ENCODE data around the gene ACOX3. TPM values are rescaled to one million over a fixed set of nuclear protein-coding genes. Genes with fewer than 3 reads are reported as not detected.
"Not testable (repeated sequence)": the region's sequence is repeated elsewhere in the genome, so short reads cannot be mapped to it uniquely, and the experiment has no call there.

ACOX3 gene
- polyA plus RNA-seq, 4 donors = 15.4 to 19.2 (median 16.5) TPM

GRCh38 chr4:8391071-8391470 lies 49.5 kb downstream of the ACOX3 start:
- no peak for DNase-seq (ENCODE audit: low read depth in 4 of 4, low spot score in 2 of 4)

GRCh38 chr4:8390577-8390976 lies 49.9 kb downstream of the ACOX3 start:
- DNase-seq (ENCODE audit: low read depth in 4 of 4, low spot score in 2 of 4) = no peak

- DNase-seq (ENCODE audit: low read depth in 4 of 4, low spot score in 2 of 4) = no peak
These were observed 52.0 kb downstream of the ACOX3 start for GRCh38 chr4:8388528-8388870.

GRCh38 chr4:8387615-8388527 lies 52.7 kb downstream of the ACOX3 start:
- DNase-seq (ENCODE audit: low read depth in 4 of 4, low spot score in 2 of 4) = no peak

GRCh38 chr4:8387194-8387593 lies 53.3 kb downstream of the ACOX3 start:
- no peak for DNase-seq (ENCODE audit: low read depth in 4 of 4, low spot score in 2 of 4)

GRCh38 chr4:8386731-8387130 lies 53.8 kb downstream of the ACOX3 start:
- DNase-seq (ENCODE audit: low read depth in 4 of 4, low spot score in 2 of 4) = no peak

GRCh38 chr4:8386131-8386530 lies 54.4 kb downstream of the ACOX3 start:
- DNase-seq (ENCODE audit: low read depth in 4 of 4, low spot score in 2 of 4) = not testable (repeated sequence)

- no peak for DNase-seq (ENCODE audit: low read depth in 4 of 4, low spot score in 2 of 4)
These were observed 54.9 kb downstream of the ACOX3 start for GRCh38 chr4:8385611-8386010.

- no peak for DNase-seq (ENCODE audit: low read depth in 4 of 4, low spot score in 2 of 4)
These were observed 55.4 kb downstream of the ACOX3 start for GRCh38 chr4:8385106-8385505.

- no peak for DNase-seq (ENCODE audit: low read depth in 4 of 4, low spot score in 2 of 4)
These were observed 56.0 kb downstream of the ACOX3 start for GRCh38 chr4:8384397-8385060.

GRCh38 chr4:8383451-8384160 lies 56.9 kb downstream of the ACOX3 start:
- DNase-seq (ENCODE audit: low read depth in 4 of 4, low spot score in 2 of 4) = no peak

- no peak for DNase-seq (ENCODE audit: low read depth in 4 of 4, low spot score in 2 of 4)
These were observed 57.5 kb downstream of the ACOX3 start for GRCh38 chr4:8383016-8383415.

- no peak for DNase-seq (ENCODE audit: low read depth in 4 of 4, low spot score in 2 of 4)
These were observed 58.5 kb downstream of the ACOX3 start for GRCh38 chr4:8381814-8382581.

- no peak for DNase-seq (ENCODE audit: low read depth in 4 of 4, low spot score in 2 of 4)
These were observed 59.8 kb downstream of the ACOX3 start for GRCh38 chr4:8380511-8381415.

GRCh38 chr4:8379771-8380170 lies 60.8 kb downstream of the ACOX3 start:
- no peak for DNase-seq (ENCODE audit: low read depth in 4 of 4, low spot score in 2 of 4)

- DNase-seq (ENCODE audit: low read depth in 4 of 4, low spot score in 2 of 4) = no peak
These were observed 61.2 kb downstream of the ACOX3 start for GRCh38 chr4:8379281-8379680.

- DNase-seq (ENCODE audit: low read depth in 4 of 4, low spot score in 2 of 4) = no peak
These were observed 61.7 kb downstream of the ACOX3 start for GRCh38 chr4:8378776-8379175.

GRCh38 chr4:8378101-8378724 lies 62.3 kb downstream of the ACOX3 start:
- DNase-seq (ENCODE audit: low read depth in 4 of 4, low spot score in 2 of 4) = no peak

Measured in left renal cortex interstitium (tissue), 4 donors.